HG03045 (cell line): ENCODE measurements around the gene SLC35G3.
"Not testable (repeated sequence)": the region's sequence is repeated elsewhere in the genome, so short reads cannot be mapped to it uniquely, and the experiment has no call there.

ENCODE experiments used
- ATAC-seq: cut with Tn5 transposase; IDR thresholded peaks from one replicate; pipeline ENCODE4 v1.9.1; 2021; ENCODE audit warnings: mild to moderate bottlenecking, moderate library complexity; ENCODE audit not compliant: unreplicated experiment

Gene SLC35G3

GRCh38 chr17:35212668-35213067 is 18.5 kb upstream of the SLC35G3 start:
- no peak for ATAC-seq

GRCh38 chr17:35210741-35211140 is 16.5 kb upstream of the SLC35G3 start:
- ATAC-seq: no peak

- not testable (repeated sequence) for ATAC-seq
Measured at GRCh38 chr17:35202582-35202981, 8.4 kb upstream of the SLC35G3 start.

DNA sequence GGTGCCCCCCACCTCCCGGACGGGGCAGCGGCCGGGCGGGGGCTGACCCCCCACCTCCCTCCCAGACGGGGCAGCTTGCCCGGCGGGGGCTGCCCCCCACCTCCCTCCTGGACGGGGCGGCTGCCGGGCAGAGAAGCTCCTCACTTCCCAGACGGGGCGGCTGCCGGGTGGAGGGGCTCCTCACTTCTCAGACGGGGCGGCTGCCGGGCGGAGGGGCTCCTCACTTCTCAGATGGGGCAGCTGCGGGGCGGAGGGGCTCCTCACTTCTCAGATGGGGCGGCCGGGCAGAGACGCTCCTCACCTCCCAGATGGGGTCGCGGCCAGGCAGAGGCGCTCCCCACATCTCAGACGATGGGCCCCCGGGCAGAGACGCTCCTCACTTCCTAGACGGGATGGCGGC is 869 bp upstream of the SLC35G3 start:
- ATAC-seq: not testable (repeated sequence)

DNA sequence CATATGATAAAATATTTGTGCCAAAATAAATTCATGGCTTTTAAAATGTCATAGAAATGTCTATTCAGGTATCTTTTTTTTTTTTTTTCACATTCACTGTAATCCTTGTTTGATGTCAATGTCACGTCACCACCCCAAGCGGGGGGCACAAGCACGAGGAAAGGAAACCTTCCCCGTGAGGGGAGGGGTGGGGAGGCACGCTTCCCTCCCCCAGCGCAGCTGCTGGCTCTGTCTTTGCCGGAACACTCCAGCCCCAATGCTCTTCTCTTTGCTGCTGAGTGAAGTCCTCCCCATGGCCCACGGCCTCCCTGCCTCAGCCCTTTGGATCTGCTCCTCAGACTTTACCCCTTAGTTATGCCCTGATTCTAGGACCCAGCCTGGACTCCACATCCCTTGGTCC is 1.5 kb downstream of the SLC35G3 start:
- no peak for ATAC-seq

- ATAC-seq: no peak
Measured at GRCh38 chr17:35191001-35191695, 3.0 kb downstream of the SLC35G3 start.

DNA sequence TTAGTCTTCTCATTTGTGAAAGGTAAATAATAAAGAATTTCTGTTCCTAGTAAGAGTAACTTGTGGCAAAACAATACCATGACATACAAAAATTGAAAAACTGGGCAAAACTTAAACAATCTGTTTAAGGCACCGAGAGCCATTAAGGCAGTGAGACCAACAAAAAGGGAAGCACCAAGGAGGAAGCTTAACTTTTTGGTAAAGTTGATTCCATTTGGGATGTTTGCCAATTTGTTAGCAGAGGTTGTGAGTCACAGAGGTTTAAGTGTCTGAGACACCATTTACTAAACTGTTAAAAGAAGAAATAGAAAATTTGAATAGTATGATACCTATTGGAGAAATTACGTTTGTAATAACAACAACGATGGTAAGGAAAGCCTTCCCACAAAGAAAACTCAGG is 4.9 kb downstream of the SLC35G3 start:
- ATAC-seq: no peak

DNA sequence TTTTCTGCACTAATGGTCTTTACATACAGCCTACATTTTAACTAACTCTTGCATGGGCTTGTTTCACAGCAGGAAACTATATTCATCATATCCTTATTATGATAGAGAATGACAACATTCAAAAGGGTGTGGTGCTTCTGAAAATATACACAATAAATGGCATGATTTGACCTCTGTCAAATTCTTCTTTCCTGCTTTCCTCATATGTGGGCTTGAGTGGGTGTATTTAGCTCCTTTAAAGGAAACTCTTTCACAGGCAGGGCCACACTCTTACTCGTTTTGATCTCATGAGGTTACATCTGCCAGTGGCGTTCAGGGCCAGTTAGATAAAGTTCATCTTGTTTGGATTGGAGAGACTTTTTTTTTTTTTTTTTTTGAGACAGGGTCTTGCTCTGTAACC is 6.1 kb downstream of the SLC35G3 start:
- no peak for ATAC-seq

- ATAC-seq: no peak
Measured at GRCh38 chr17:35187481-35187880, 6.7 kb downstream of the SLC35G3 start.

- no peak for ATAC-seq
Measured at GRCh38 chr17:35185849-35186248, 8.3 kb downstream of the SLC35G3 start.

DNA sequence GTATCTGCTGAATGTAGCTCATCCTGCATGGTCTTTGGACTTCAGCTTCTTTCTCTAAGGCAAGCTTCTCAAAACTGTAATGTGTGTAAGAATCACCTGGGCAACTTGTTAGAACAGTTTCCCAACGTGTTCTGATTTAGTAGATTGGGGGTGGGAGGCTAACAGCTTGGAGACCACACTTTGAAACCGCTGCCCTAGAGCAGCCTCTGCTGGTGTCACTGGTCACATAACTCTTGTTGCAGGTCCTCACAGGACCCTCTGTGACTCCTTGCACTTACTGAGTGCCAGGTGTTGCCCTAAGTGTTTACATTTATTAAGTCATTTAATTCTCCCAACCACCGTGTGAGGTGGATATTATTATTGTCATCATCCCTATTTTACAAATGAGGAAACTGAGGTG is 9.9 kb downstream of the SLC35G3 start:
- ATAC-seq: no peak

GRCh38 chr17:35183332-35183731 is 10.9 kb downstream of the SLC35G3 start:
- ATAC-seq: no peak

GRCh38 chr17:35179379-35179778 is 14.8 kb downstream of the SLC35G3 start:
- not testable (repeated sequence) for ATAC-seq

GRCh38 chr17:35176897-35177296 is 17.3 kb downstream of the SLC35G3 start:
- no peak for ATAC-seq

- no peak for ATAC-seq
Measured at GRCh38 chr17:35175638-35176415, 18.4 kb downstream of the SLC35G3 start.

- no peak for ATAC-seq
Measured at GRCh38 chr17:35174835-35175334, 19.3 kb downstream of the SLC35G3 start.

GRCh38 chr17:35172321-35172720 is 21.9 kb downstream of the SLC35G3 start:
- not testable (repeated sequence) for ATAC-seq

GRCh38 chr17:35171834-35172233 is 22.4 kb downstream of the SLC35G3 start:
- ATAC-seq: no peak

GRCh38 chr17:35170968-35171771 is 23.0 kb downstream of the SLC35G3 start:
- no peak for ATAC-seq

DNA sequence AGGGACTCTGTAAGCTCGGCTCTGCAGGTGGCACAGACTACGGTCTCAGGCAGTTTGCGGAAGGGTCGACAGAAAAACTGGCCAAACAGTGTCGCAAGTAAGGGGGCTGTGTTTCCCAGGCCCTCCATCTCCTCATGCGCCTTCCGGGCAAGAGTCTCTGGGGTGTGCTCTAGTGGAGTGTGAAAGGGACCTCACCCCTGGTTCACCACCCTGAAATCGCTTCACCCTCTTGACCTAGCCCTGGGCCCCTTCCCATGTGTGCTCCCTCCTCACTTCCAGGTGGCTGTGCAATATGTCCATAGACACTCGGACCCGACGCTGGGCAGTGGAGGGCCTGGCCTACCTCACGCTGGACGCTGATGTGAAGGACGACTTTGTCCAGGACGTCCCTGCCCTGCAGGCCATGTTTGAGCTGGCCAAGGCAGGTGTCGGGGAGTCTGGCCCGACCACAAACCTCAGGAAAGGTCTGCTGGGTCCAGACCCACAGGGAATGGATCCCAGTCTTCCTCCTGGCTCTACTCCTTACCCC is 24.3 kb downstream of the SLC35G3 start:
- ATAC-seq: no peak

GRCh38 chr17:35167666-35168065 is 26.5 kb downstream of the SLC35G3 start:
- no peak for ATAC-seq
